ENCODE data around the gene B4GALNT2. TPM values are rescaled to one million over a fixed set of nuclear protein-coding genes. Genes with fewer than 3 reads are reported as not detected.
"Not testable (repeated sequence)": the region's sequence is repeated elsewhere in the genome, so short reads cannot be mapped to it uniquely, and the experiment has no call there.

The B4GALNT2 gene
- total and polyA plus RNA-seq, 2 donors (not counting 1 experiment from before 2014, with no cell fraction given), result 0.12 TPM; not detected in 1

GRCh38 chr17:49132317-49132698 lies 261 bp upstream of the B4GALNT2 start:
- H3K4me3 ChIP-seq (ENCODE audit: control extremely low read depth in 1 of 5, extremely low read depth in 1 of 5, insufficient read depth in 1 of 5, low read depth in 2 of 5, low read length in 4 of 5), result peak overlapping the region in 1 of 5 experiments; percentile 0
- peak overlapping the region; percentile 56 for H2AFZ ChIP-seq (ENCODE audit: insufficient read depth, low read depth, low read length, poor library complexity, severe bottlenecking)

GRCh38 chr17:49136335-49136734 lies 3.8 kb downstream of the B4GALNT2 start:
- H3K4me2 ChIP-seq (replicated peaks; ENCODE audit: low read depth, low read length, poor library complexity, severe bottlenecking), result no peak overlapping the region
- peaks cover 11% of the 10 kb centered on the region in 2 donors for H3K4me1 ChIP-seq (ENCODE audit: control insufficient read depth in 2 of 2, insufficient read depth in 2 of 2, low read length in 2 of 2)
- no peak for ATAC-seq (ENCODE audit: low read depth)
- no peaks in the 10 kb centered on the region for H3K79me2 ChIP-seq (ENCODE audit: control insufficient read depth, insufficient read depth, low read length)
- no peak overlapping the region for H3K4me3 ChIP-seq (ENCODE audit: control extremely low read depth in 1 of 5, extremely low read depth in 1 of 5, insufficient read depth in 1 of 5, low read depth in 2 of 5, low read length in 4 of 5)
- H3K27ac ChIP-seq (ENCODE audit: low read length in 2 of 2), result no peak overlapping the region
- WGBS (ENCODE audit: insufficient coverage), result no CpG with 5 or more reads among the region's 4 CpGs
- H3K9ac ChIP-seq (ENCODE audit: low read length), result no peak overlapping the region
- H3K27me3 Mint-ChIP-seq, result peaks cover 31% of the 10 kb centered on the region
- TF ChIP-seq CTCF (IDR thresholded peaks at IDR 0.05) (no peak), EZH2 (IDR thresholded peaks at IDR 0.05; ENCODE audit: borderline replicate concordance, insufficient read depth, low read depth, low read length, poor library complexity, severe bottlenecking) (no peak)
- H3K4me1 Mint-ChIP-seq, result peaks cover 9% of the 10 kb centered on the region
- ChIA-PET POLR2A (no interaction called here), CTCF (no interaction called here)
- no peak overlapping the region for H2AFZ ChIP-seq (ENCODE audit: insufficient read depth, low read depth, low read length, poor library complexity, severe bottlenecking)
- no peaks in the 10 kb centered on the region for H3K36me3 ChIP-seq (replicated peaks in 1 of 2; ENCODE audit: control extremely low read depth in 1 of 2, control insufficient read depth in 1 of 2, extremely low read depth in 1 of 2, insufficient read depth in 2 of 2, low read length in 1 of 2)
- H3K27ac Mint-ChIP-seq, result no peak overlapping the region
- H3K9me3 ChIP-seq (ENCODE audit: control extremely low read depth in 1 of 3, control insufficient read depth in 2 of 3, insufficient read depth in 1 of 3, low read length in 2 of 3), result peaks cover 0 to 6% (median 0%) of the 10 kb centered on the region in 3 donors
- no peaks in the 10 kb centered on the region for H3K9me3 Mint-ChIP-seq (ENCODE audit: insufficient read depth)
- intact Hi-C loops (cut with micrococcal nuclease), result no loop called here
- no peak for DNase-seq
- H3K27me3 ChIP-seq (replicated peaks in 1 of 4; ENCODE audit: control extremely low read depth in 1 of 4, control insufficient read depth in 3 of 4, insufficient read depth in 4 of 4, low read length in 3 of 4), result peaks cover 0 to 22% (median 18%) of the 10 kb centered on the region in 4 experiments
- H3K4me3 Mint-ChIP-seq, result no peak overlapping the region
- no peaks in the 10 kb centered on the region for H4K20me1 ChIP-seq (ENCODE audit: control insufficient read depth, insufficient read depth, low read length, poor library complexity, severe bottlenecking)

More at GRCh38 chr17:49132317-49132698, 261 bp upstream of the B4GALNT2 start:
- peak; percentile 12 for DNase-seq
- ChIA-PET POLR2A (no interaction called here), CTCF (interaction anchor here (0.9 kb wide), 1 partner anchor 276 kb away, joined by 3 read pairs; no protein-coding TSS in a partner anchor)
- Mint-ChIP-seq H3K4me3 (peak overlapping the region; percentile 67), H3K9me3 (ENCODE audit: insufficient read depth) (no peaks in the 10 kb centered on the region), H3K4me1 (peaks cover 9% of the 10 kb centered on the region), H3K27ac (no peak overlapping the region), H3K27me3 (peaks cover 59% of the 10 kb centered on the region)
- H3K27me3 ChIP-seq (replicated peaks in 1 of 4; ENCODE audit: control extremely low read depth in 1 of 4, control insufficient read depth in 3 of 4, insufficient read depth in 4 of 4, low read length in 3 of 4), result peaks cover 0 to 42% (median 20%) of the 10 kb centered on the region in 4 experiments
- H3K79me2 ChIP-seq (ENCODE audit: control insufficient read depth, insufficient read depth, low read length), result no peaks in the 10 kb centered on the region
- H3K9me3 ChIP-seq (ENCODE audit: control extremely low read depth in 1 of 3, control insufficient read depth in 2 of 3, insufficient read depth in 1 of 3, low read length in 2 of 3), result peaks cover 0 to 9% (median 0%) of the 10 kb centered on the region in 3 donors
- H3K36me3 ChIP-seq (replicated peaks in 1 of 2; ENCODE audit: control extremely low read depth in 1 of 2, control insufficient read depth in 1 of 2, extremely low read depth in 1 of 2, insufficient read depth in 2 of 2, low read length in 1 of 2), result no peaks in the 10 kb centered on the region
- no peak for TF ChIP-seq EZH2 (IDR thresholded peaks at IDR 0.05; ENCODE audit: borderline replicate concordance, insufficient read depth, low read depth, low read length, poor library complexity, severe bottlenecking)
- TF ChIP-seq CTCF (IDR thresholded peaks at IDR 0.05), result no peak
- H3K4me1 ChIP-seq (ENCODE audit: control insufficient read depth in 2 of 2, insufficient read depth in 2 of 2, low read length in 2 of 2), result peaks cover 11% of the 10 kb centered on the region in 2 donors
- intact Hi-C loops (cut with micrococcal nuclease), result no loop called here
- no peak overlapping the region for H3K27ac ChIP-seq (ENCODE audit: low read length in 2 of 2)
- H4K20me1 ChIP-seq (ENCODE audit: control insufficient read depth, insufficient read depth, low read length, poor library complexity, severe bottlenecking), result no peaks in the 10 kb centered on the region
- H3K9ac ChIP-seq (ENCODE audit: low read length), result peak overlapping the region; percentile 52
- peak overlapping the region; percentile 76 for H3K4me2 ChIP-seq (replicated peaks; ENCODE audit: low read depth, low read length, poor library complexity, severe bottlenecking)
- no peak for ATAC-seq (ENCODE audit: low read depth)
- 10% methylated on average over 22 of the region's 22 CpGs for WGBS (ENCODE audit: insufficient coverage)

- H3K4me1 ChIP-seq (ENCODE audit: control insufficient read depth in 2 of 2, insufficient read depth in 2 of 2, low read length in 2 of 2); H4K20me1 ChIP-seq (ENCODE audit: control insufficient read depth, insufficient read depth, low read length, poor library complexity, severe bottlenecking); H3K4me3 ChIP-seq (ENCODE audit: control extremely low read depth in 1 of 5, extremely low read depth in 1 of 5, insufficient read depth in 1 of 5, low read depth in 2 of 5, low read length in 4 of 5); H3K9me3 Mint-ChIP-seq (ENCODE audit: insufficient read depth); CTCF ChIA-PET; H3K4me3 Mint-ChIP-seq; DNase-seq; H3K27ac Mint-ChIP-seq; H3K36me3 ChIP-seq (replicated peaks in 1 of 2; ENCODE audit: control extremely low read depth in 1 of 2, control insufficient read depth in 1 of 2, extremely low read depth in 1 of 2, insufficient read depth in 2 of 2, low read length in 1 of 2); H3K4me2 ChIP-seq (replicated peaks; ENCODE audit: low read depth, low read length, poor library complexity, severe bottlenecking); H3K4me1 Mint-ChIP-seq; POLR2A ChIA-PET; H3K27ac ChIP-seq (ENCODE audit: low read length in 2 of 2); H3K9ac ChIP-seq (ENCODE audit: low read length); H3K9me3 ChIP-seq (ENCODE audit: control extremely low read depth in 1 of 3, control insufficient read depth in 2 of 3, insufficient read depth in 1 of 3, low read length in 2 of 3); intact Hi-C loops (cut with micrococcal nuclease); H2AFZ ChIP-seq (ENCODE audit: insufficient read depth, low read depth, low read length, poor library complexity, severe bottlenecking); H3K79me2 ChIP-seq (ENCODE audit: control insufficient read depth, insufficient read depth, low read length); ATAC-seq (ENCODE audit: low read depth): not testable (repeated sequence)
- 80% methylated on average over 1 of the region's 3 CpGs for WGBS (ENCODE audit: insufficient coverage)
- H3K27me3 Mint-ChIP-seq, result peaks cover 37% of the 10 kb centered on the region
- peaks cover 0 to 12% (median 6%) of the 10 kb centered on the region in 4 experiments for H3K27me3 ChIP-seq (replicated peaks in 1 of 4; ENCODE audit: control extremely low read depth in 1 of 4, control insufficient read depth in 3 of 4, insufficient read depth in 4 of 4, low read length in 3 of 4)
Measured at GRCh38 chr17:49145654-49146053, 13.1 kb downstream of the B4GALNT2 start.
